ENCODE results near the gene SMIM21.

- TF ChIP-seq CTCF (IDR thresholded peaks at IDR 0.05) (no peak), POLR2A (IDR thresholded peaks at IDR 0.05) (no peak)
Observed at GRCh38 chr18:75472396-75472795, 44.9 kb upstream of the SMIM21 start.
